Endothelial cell of umbilical vein (primary cell): Measurements from ENCODE around the gene SH3GL3. TPM values are rescaled to one million over a fixed set of nuclear protein-coding genes. Genes with fewer than 3 reads are reported as not detected.

ENCODE experiments used
- BruUV-seq: library from RNA; stranded (reverse); fragments of 400-500 nt; replicated peaks from 2 replicates; lab custom pipeline; 2021; lab: Mats Ljungman, UMichigan
- CTCF ChIA-PET: fragments of 300-600, 350-600 bp; sonication (Branson Sonifier 250); formaldehyde crosslinking; loops from one replicate; lab custom pipeline; 2021; ENCODE audit warnings: antibody characterized with exemption, inconsistent platforms; lab: Charles Lee
- POLR2A ChIA-PET: fragments of 300-600, 350-600 bp; sonication (Branson Sonifier 250); formaldehyde crosslinking; loops from one replicate; lab custom pipeline; 2021; ENCODE audit warnings: antibody characterized with exemption, inconsistent platforms; lab: Charles Lee
- DNase-seq: peaks from one replicate; pipeline ENCODE4 v3.0.0-alpha.2; 2011; ENCODE audit warnings: low read depth, low spot score
- FAIRE-seq: peaks from 2 replicates; lab custom pipeline; 2011; peaks lifted over from hg19 to GRCh38; lab: Jason Lieb, UNC
- H2AFZ ChIP-seq: 2 replicates; pipeline ENCODE4 v1.6.0; 2012; ENCODE audit warnings: low read depth, low read length, control low read depth, inconsistent platforms
- H3K27ac ChIP-seq: 2 replicates; pipeline ENCODE4 v1.5.1; 2011; ENCODE audit warnings: low read depth, mild to moderate bottlenecking, control low read depth, low read length, moderate library complexity; ENCODE audit not compliant: insufficient read depth
- H3K27me3 ChIP-seq, 2 experiments: 2 replicates each; pipeline versions ENCODE4 v1.6.0 to v1.6.1; 2011; ENCODE audit warnings: low read length in 2 of 2, mixed read lengths in 1 of 2; ENCODE audit not compliant: control insufficient read depth in 2 of 2, insufficient read depth in 2 of 2
- H3K36me3 ChIP-seq, 2 experiments: 2 replicates in 1 of 2; 3 replicates in 1 of 2; pipeline ENCODE4 v1.5.1; 2011; ENCODE audit warnings: low read length in 2 of 2, mild to moderate bottlenecking in 1 of 2, moderate library complexity in 1 of 2; ENCODE audit not compliant: control insufficient read depth in 2 of 2, insufficient read depth in 2 of 2; ENCODE audit errors: extremely low read depth in 1 of 2
- H3K4me1 ChIP-seq: 3 replicates; pipeline ENCODE4 v1.5.1; 2011; ENCODE audit warnings: mild to moderate bottlenecking, low read length; ENCODE audit not compliant: control insufficient read depth, insufficient read depth; ENCODE audit errors: extremely low read depth
- H3K4me2 ChIP-seq: 2 replicates; pipeline ENCODE4 v1.6.1; 2011; ENCODE audit warnings: low read length, control low read depth, mixed read lengths; ENCODE audit not compliant: insufficient read depth
- H3K4me3 ChIP-seq, 3 experiments: fragments of 200-600 bp in 1 of 3; sonication (generic), shearing (Covaris generic) in 1 of 3; replicated peaks in 1 of 3; 2 replicates each; pipeline ENCODE4 v1.5.1; 2011 to 2016; ENCODE audit warnings: control low read depth in 3 of 3, low read length in 3 of 3, mild to moderate bottlenecking in 2 of 3, inconsistent platforms in 1 of 3, low read depth in 1 of 3, moderate library complexity in 1 of 3; ENCODE audit not compliant: insufficient read depth in 1 of 3
- H3K79me2 ChIP-seq: 2 replicates; pipeline ENCODE4 v1.6.0; 2012; ENCODE audit warnings: low read length, inconsistent platforms; ENCODE audit not compliant: control insufficient read depth, insufficient read depth
- H3K9ac ChIP-seq: replicated peaks from 2 replicates; pipeline ENCODE3; 2011; ENCODE audit warnings: low read length, control low read depth; ENCODE audit not compliant: insufficient read depth; ENCODE audit errors: extremely low read depth
- H3K9me1 ChIP-seq: replicated peaks from 3 replicates; pipeline ENCODE4 v1.6.0; 2011; ENCODE audit warnings: mild to moderate bottlenecking, low read length; ENCODE audit not compliant: control insufficient read depth, insufficient read depth; ENCODE audit errors: extremely low read depth
- H3K9me3 ChIP-seq: replicated peaks from 2 replicates; pipeline ENCODE4 v1.5.1; 2012; ENCODE audit warnings: low read length, inconsistent platforms; ENCODE audit not compliant: control insufficient read depth, insufficient read depth
- H4K20me1 ChIP-seq: replicated peaks from 2 replicates; pipeline ENCODE3; 2011; ENCODE audit warnings: mild to moderate bottlenecking, low read length; ENCODE audit not compliant: control insufficient read depth, insufficient read depth; ENCODE audit errors: extremely low read depth
- CTCF ChIP-seq, 2 donors: IDR thresholded peaks; 1 replicate in 1 of 2; 2 replicates in 1 of 2; pipeline ENCODE4 v1.5.1; 2011; ENCODE audit warnings: low read length in 2 of 2, mild to moderate bottlenecking in 2 of 2, moderate library complexity in 2 of 2, control low read depth in 1 of 2, inconsistent platforms in 1 of 2, low read depth in 1 of 2; ENCODE audit not compliant: insufficient read depth in 1 of 2; ENCODE audit errors: extremely low read depth in 1 of 2
- EZH2 ChIP-seq: IDR thresholded peaks from 2 replicates; pipeline ENCODE4 v1.6.1; 2012; ENCODE audit warnings: borderline replicate concordance, low read depth, mild to moderate bottlenecking, moderate library complexity, low read length, inconsistent platforms; ENCODE audit not compliant: severe bottlenecking
- FOS ChIP-seq: IDR thresholded peaks from 2 replicates; pipeline ENCODE4 v1.6.1; 2011; ENCODE audit warnings: mild to moderate bottlenecking, low read length, moderate library complexity, borderline replicate concordance; ENCODE audit not compliant: insufficient read depth
- GATA2 ChIP-seq: IDR thresholded peaks from 2 replicates; pipeline ENCODE4 v1.7.0; 2011; ENCODE audit warnings: low read depth, mild to moderate bottlenecking, moderate library complexity, mixed read lengths, low read length; ENCODE audit not compliant: insufficient read length, insufficient read depth
- JUN ChIP-seq: IDR thresholded peaks from 2 replicates; pipeline ENCODE4 v1.6.1; 2011; ENCODE audit warnings: borderline replicate concordance, low read depth; ENCODE audit not compliant: insufficient read length, insufficient read depth
- MAX ChIP-seq: IDR thresholded peaks from 2 replicates; pipeline ENCODE4 v1.6.1; 2011; ENCODE audit not compliant: insufficient read depth, insufficient read length
- MYC ChIP-seq: IDR thresholded peaks from one replicate; pipeline ENCODE4 v1.6.1; 2011; ENCODE audit warnings: mild to moderate bottlenecking, low read depth, low read length
- POLR2A ChIP-seq: IDR thresholded peaks from 2 replicates; pipeline ENCODE4 v1.6.1; 2012; ENCODE audit warnings: low read depth, mild to moderate bottlenecking, control low read depth, low read length
- POLR2AphosphoS5 ChIP-seq: IDR thresholded peaks from 2 replicates; pipeline ENCODE4 v1.6.1; 2012; ENCODE audit warnings: low read depth, mild to moderate bottlenecking, control low read depth, low read length, moderate library complexity; ENCODE audit not compliant: insufficient read depth
- dilution Hi-C: fragments of 300-500 bp; cut with MboI; formaldehyde crosslinking; loops from one replicate; pipeline ENCODE4 v1.15.0; 2019; ENCODE audit warnings: low sequenced_read_pairs; ENCODE audit not compliant: extremely low pct_ligation_motif_present
- intact Hi-C: fragments of 100-400 bp; cut with micrococcal nuclease; formaldehyde crosslinking; loops from one replicate; pipeline ENCODE4 v1.10.0; 2022
- polyA plus RNA-seq, 4 experiments: library from polyadenylated mRNA; depleted of rRNA in 3 of 4; stranded (reverse) in 3 of 4; unstranded in 1 of 4; fragments of >200 nt; gene quantifications; 2 replicates each; pipeline versions ENCODE4 v1.2.1 to v1.2.3, GENCODE V29; 2011 to 2012; ENCODE audit warnings: missing spikeins in 1 of 4
- total RNA-seq: library from RNA; stranded (reverse); gene quantifications from 2 replicates; pipeline ENCODE4 v1.2.3, GENCODE V29; 2021

The SH3GL3 gene
- total and polyA plus RNA-seq, 2 donors (not counting 3 experiments of a cell fraction or from before 2014, with no cell fraction given), result not detected

GRCh38 chr15:83569341-83569740 lies 122.2 kb downstream of the SH3GL3 start:
- Histone ChIP-seq H3K36me3 (no peaks in the 10 kb centered on the region), H3K9me1 (no peaks in the 10 kb centered on the region), H3K9me3 (no peaks in the 10 kb centered on the region), H3K27ac (no peak overlapping the region), H3K4me1 (no peaks in the 10 kb centered on the region), H3K27me3 (no peaks in the 10 kb centered on the region), H3K4me2 (no peak overlapping the region), H3K9ac (no peak overlapping the region), H4K20me1 (no peaks in the 10 kb centered on the region), H3K4me3 (no peak overlapping the region), H2AFZ (no peak overlapping the region), H3K79me2 (no peaks in the 10 kb centered on the region)
- FAIRE-seq (no peak), DNase-seq (no peak)
- intact Hi-C loops, result loop anchor here (10.0 kb wide), 1 partner anchor 555 kb away; the partner anchor contains the start of gene C15orf40
- BruUV-seq, result no TSS peak
- POLR2A ChIA-PET, result interaction anchor here (0.7 kb wide), 1 partner anchor 121 kb away, joined by 5 read pairs; no protein-coding TSS in a partner anchor
- dilution Hi-C loops, result no loop called here
- TF ChIP-seq POLR2A, result no peak
- TF ChIP-seq MYC, result no peak
- no peak for TF ChIP-seq FOS
- no peak for TF ChIP-seq MAX
- no peak for TF ChIP-seq EZH2
- no peak for TF ChIP-seq POLR2AphosphoS5
- TF ChIP-seq JUN, result no peak
- TF ChIP-seq CTCF (IDR thresholded peaks at IDR 0.05; ENCODE audit: extremely low read depth in 1 of 2, insufficient read depth in 1 of 2, low read depth in 1 of 2, low read length in 2 of 2), result no peak
- no peak for TF ChIP-seq GATA2
- CTCF ChIA-PET, result interaction anchor here (0.9 to 4.1 kb wide), 3 partner anchors 9 to 320 kb away, joined by 3 to 57 read pairs (median 10); no protein-coding TSS in a partner anchor
